NCI-H2171 treated with DMSO at 0.1 percent for 48 hours (cell line): ENCODE results near the gene BBIP1.
A peak's percentile ranks its signal among the peaks of the same experiment; 100 is the strongest.

Source experiments
- DNase-seq: peaks from one replicate; lab custom pipeline; 2025; lab: John Stamatoyannopoulos, UW

The BBIP1 gene

GRCh38 chr10:110918643-110919348 is at the start of gene BBIP1:
TSS of gene BBIP1 (minus strand) at chr10:110919180. CDS start at chr10:110918157, 1,023 bp downstream.
- peak; percentile 98 for DNase-seq

GRCh38 chr10:110967645-110968044 is 48.7 kb upstream of the BBIP1 start:
- DNase-seq = no peak

GRCh38 chr10:110967009-110967630 is 48.1 kb upstream of the BBIP1 start:
- DNase-seq = no peak

DNA sequence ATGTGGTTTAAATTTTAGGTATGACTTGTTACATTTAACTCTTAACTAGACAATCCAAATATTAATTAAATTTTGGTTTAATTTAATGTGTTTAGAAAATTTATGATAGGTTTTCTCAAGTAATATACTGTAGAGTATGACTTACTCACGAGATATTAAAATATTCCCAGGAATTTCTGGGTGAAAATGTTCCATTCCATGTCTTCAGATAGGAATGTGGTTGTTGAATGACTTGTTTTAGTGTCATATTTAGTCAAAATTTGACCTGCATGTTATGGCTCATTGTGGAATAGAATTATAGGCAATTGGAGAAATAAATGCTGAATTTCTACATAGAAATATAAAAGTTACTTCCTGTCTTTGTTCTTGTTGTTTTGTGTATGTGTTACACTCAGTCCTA is 47.2 kb upstream of the BBIP1 start:
- DNase-seq = no peak

- no peak for DNase-seq
These were observed 46.2 kb upstream of the BBIP1 start for GRCh38 chr10:110965216-110965615.

- no peak for DNase-seq
These were observed 45.7 kb upstream of the BBIP1 start for GRCh38 chr10:110964681-110965080.

DNA sequence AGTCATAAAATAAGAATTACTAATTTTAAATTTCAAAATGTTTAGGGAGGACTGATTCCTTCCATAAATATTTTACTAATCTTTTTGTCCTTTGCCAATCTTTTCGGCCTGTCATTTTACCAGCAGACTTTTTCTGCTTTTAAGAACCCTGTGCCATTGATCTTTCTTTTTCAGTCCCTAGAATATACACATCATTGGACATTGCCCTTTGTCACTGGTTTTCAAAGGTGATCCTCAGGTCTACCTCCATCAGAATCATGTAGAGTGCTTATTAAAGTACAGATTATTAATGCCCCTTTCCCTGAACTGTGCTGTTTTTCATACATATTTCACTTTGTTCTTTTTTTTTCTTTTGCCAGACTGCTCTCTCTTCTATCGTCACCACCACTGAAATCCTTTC is 44.2 kb upstream of the BBIP1 start:
- no peak for DNase-seq

DNA sequence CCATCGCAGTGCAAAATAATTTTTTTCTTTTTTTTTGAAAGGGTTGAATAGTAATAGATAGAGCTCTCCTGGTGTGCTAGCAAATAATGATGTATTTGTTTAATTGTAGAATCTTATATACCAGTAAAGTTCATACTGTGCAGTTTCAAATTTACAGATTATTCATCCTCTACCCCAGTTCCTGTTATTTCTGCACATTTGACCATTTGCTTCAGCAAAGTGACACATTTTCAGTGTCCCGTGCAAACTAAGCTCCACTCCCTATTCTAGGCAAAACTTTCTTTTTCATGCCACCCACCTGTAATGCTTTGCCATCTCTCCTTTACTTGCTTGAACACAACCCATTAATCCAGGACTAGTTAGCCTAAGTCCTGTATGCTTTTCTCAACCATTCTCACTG is 43.5 kb upstream of the BBIP1 start:
- DNase-seq = no peak

DNA sequence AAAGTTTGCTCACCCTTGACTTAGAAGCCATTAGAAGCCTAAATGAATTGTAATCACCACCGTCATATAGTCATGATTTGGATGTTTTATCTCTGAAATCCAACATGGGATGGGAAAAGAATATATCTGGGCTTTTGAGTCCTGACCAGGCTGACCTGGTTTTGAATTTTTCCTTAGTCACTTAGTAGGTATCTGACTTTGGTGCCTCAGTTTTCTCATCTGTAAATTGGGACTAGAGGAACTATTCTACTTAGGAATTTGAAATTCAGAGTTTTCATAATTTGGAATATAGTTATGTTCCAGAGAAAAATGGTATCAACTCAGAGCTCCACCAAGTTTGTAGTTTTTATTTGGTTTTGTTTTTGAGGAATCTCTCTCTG is 41.3 kb upstream of the BBIP1 start:
- no peak for DNase-seq

GRCh38 chr10:110959379-110960332 is 40.7 kb upstream of the BBIP1 start:
- no peak for DNase-seq

DNA sequence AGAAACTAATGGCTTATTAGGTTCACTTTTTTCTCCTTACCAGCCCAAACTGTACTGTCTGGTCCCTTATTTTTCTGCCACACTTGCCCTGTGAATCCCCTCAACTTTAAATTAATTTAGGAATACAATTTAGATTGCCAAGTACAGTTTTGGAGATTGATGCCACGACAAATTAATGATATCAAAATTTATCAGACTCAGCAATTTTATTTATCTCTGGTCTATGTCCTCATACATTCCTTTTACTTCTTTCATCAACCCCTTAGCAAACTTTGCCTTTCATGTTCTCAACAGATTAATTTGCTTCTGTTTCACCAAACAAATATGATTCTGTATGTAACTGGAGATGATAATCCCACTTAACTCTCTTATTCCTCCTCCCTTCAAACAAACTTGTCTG is 38.6 kb upstream of the BBIP1 start:
- no peak for DNase-seq

DNA sequence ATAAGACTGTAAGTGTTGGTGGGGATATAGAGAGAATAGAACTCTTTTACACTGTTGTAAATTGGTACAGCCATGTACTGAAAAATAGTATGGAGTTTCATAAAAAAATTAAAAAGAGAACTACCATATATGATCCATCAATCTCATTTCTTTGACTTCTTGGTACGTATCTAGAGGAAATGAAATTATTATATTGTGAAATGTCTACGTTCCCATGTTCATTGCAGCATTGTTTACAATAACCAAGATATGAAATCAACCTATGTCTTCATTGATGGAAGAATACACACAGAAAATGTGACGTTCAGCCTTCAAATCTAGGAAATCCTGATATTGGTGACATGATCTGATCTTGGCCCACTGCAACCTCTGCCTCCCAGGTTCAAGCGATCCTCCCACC is 32.4 kb upstream of the BBIP1 start:
- no peak for DNase-seq

GRCh38 chr10:110947061-110947595 is 28.1 kb upstream of the BBIP1 start:
- DNase-seq = no peak

GRCh38 chr10:110946496-110946895 is 27.5 kb upstream of the BBIP1 start:
- no peak for DNase-seq

DNA sequence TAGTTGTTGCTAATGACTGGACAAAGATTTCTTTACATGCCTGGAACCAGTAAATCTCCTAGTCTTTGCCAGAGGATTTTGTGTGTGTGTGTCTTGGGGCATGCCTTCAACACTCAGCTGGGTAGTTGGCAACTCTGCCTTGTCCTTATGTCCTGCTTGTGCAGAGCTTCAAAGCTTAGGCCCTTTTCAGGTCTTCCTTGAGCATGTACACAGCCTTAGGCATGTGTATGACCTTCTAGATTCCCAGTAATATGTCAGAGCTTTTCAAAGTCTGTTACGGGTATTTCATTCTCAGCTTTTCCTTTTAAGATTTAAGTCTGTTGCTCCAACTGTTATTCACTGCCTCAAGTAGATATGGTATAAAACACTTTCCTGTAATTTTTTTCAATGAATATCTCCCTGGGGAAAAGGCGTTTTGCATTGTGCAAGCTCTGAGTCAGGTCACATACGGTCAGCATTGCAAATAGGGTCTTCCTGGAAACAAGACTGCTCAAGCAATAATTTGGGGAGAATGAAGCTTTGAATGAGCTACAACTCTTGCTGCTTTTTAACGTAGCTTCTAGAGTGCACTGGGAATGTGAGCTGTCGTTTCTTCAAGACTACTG is 25.9 kb upstream of the BBIP1 start:
- DNase-seq = no peak

GRCh38 chr10:110939419-110939818 is 20.4 kb upstream of the BBIP1 start:
- no peak for DNase-seq

GRCh38 chr10:110936757-110937156 is 17.8 kb upstream of the BBIP1 start:
- no peak for DNase-seq

DNA sequence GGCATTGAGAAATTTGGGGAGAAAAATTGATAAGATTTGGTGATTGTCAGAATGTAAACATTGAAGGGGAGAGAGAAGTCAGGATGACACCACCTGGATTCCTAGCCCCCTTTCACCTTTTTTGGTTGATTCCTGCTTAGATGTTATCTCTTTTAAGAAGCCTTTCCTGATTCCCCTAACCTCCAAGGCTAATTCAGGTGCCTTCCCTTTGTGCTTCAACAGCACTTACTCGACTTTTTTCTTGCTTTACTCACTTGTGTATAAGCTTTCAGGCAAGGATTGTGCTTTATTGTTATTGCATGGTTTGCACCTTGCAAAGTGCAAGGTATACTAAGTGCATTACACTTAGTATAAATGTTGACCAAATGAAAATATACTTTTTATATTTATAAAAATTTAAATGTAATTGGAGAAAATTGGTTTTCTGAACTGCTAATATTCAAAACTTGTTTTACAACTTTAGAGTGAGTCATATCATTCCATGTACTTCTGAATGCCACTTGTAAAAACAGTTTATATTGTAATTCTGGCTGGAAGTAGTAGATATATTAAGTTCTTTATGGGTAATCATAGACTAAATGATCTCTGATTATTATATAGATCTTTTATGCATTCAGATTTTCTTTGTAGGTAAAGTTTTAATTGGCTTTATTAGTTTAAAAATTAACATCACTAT is 13.7 kb upstream of the BBIP1 start:
- DNase-seq = no peak

- no peak for DNase-seq
These were observed 12.9 kb upstream of the BBIP1 start for GRCh38 chr10:110931769-110932381.

GRCh38 chr10:110927461-110927860 is 8.5 kb upstream of the BBIP1 start:
- no peak for DNase-seq

DNA sequence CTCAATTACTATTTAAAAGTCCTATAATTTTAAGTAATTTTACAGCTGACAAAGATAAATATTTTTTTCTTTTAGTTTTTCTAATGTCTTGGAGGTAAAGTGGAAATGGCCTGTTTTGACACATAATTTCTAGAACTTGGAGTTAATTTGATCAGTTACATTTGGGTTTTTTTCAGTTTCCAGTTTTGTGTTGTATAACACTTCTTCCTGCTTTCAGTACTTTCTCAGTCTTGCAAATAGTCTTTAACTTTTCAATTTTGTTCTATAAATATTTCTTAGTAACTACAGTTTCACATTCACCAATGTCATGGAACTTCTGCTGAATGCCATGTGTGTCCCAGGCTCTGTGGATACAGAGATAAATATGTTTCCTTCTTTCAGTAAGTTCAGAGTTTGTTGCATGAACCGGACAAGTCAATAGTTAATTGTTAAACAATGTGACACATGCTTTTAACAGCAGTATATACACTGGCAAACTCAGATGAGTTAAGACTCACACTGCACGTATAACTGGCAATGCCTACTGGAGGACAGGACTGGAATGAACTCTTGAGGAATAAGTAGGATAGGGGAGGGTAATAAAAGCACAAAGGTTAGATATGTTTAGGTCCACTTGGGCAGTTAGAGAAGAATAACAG is 5.0 kb upstream of the BBIP1 start:
- DNase-seq = no peak
